Right atrium auricular region (tissue), 2 donors: ENCODE measurements around the gene N4BP2L1. TPM values are rescaled to one million over a fixed set of nuclear protein-coding genes. Genes with fewer than 3 reads are reported as not detected.

Source experiments
- DNase-seq: peaks from one replicate; pipeline ENCODE4 v3.0.0-alpha.2; 2019; ENCODE audit warnings: low spot score
- H3K27ac ChIP-seq, 2 donors: fragments of 200-600 bp; sonication (generic); 1 replicate in 1 of 2; 2 replicates in 1 of 2; pipeline ENCODE4 v1.5.1; 2016 to 2019
- H3K27me3 ChIP-seq, 2 donors: fragments of 200-600 bp; sonication (generic); one replicate each; pipeline versions ENCODE4 v1.5.1 to v1.6.0; 2017 to 2019
- H3K36me3 ChIP-seq: fragments of 200-600 bp; sonication (generic); one replicate; pipeline ENCODE4 v1.5.1; 2016
- H3K4me1 ChIP-seq, 2 donors: fragments of 200-600 bp; sonication (generic); one replicate each; pipeline versions ENCODE4 v1.5.1 to v1.6.0; 2017 to 2019
- H3K4me3 ChIP-seq, 2 donors: fragments of 200-600 bp; sonication (generic); 1 replicate in 1 of 2; 2 replicates in 1 of 2; pipeline ENCODE4 v1.5.1; 2017 to 2019; ENCODE audit warnings: mild to moderate bottlenecking in 1 of 2, moderate library complexity in 1 of 2
- H3K9me3 ChIP-seq, 2 donors: fragments of 200-600 bp; sonication (generic); one replicate each; pipeline ENCODE4 v1.5.1; 2019
- total RNA-seq, 2 donors: library from RNA; depleted of rRNA; stranded (reverse); fragments of >200 nt; gene quantifications; one replicate each; pipeline ENCODE4 v1.1.0, GENCODE V29; 2016
- TF ChIP-seq, protein P1 (sequence below), 2 donors: fragments of 200-600 bp; sonication (generic); IDR thresholded peaks; one replicate each; pipeline ENCODE4 v1.5.1; 2019; ENCODE audit warnings: antibody characterized with exemption in 2 of 2

The N4BP2L1 gene
- total RNA-seq, 2 donors from 2014 or later, result 3.4 to 5.7 TPM

- TF ChIP-seq, protein P1, sequence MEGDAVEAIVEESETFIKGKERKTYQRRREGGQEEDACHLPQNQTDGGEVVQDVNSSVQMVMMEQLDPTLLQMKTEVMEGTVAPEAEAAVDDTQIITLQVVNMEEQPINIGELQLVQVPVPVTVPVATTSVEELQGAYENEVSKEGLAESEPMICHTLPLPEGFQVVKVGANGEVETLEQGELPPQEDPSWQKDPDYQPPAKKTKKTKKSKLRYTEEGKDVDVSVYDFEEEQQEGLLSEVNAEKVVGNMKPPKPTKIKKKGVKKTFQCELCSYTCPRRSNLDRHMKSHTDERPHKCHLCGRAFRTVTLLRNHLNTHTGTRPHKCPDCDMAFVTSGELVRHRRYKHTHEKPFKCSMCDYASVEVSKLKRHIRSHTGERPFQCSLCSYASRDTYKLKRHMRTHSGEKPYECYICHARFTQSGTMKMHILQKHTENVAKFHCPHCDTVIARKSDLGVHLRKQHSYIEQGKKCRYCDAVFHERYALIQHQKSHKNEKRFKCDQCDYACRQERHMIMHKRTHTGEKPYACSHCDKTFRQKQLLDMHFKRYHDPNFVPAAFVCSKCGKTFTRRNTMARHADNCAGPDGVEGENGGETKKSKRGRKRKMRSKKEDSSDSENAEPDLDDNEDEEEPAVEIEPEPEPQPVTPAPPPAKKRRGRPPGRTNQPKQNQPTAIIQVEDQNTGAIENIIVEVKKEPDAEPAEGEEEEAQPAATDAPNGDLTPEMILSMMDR (IDR thresholded peaks at IDR 0.05), result no peak
- Histone ChIP-seq H3K9me3 (peaks cover 11 to 26% of the 10 kb centered on the region in 2 donors), H3K27me3 (no peaks in the 10 kb centered on the region), H3K4me1 (peaks cover 0 to 14% of the 10 kb centered on the region in 2 donors), H3K36me3 (peaks cover 19% of the 10 kb centered on the region), H3K4me3 (no peak overlapping the region), H3K27ac (no peak overlapping the region)
- DNase-seq, result no peak
Observed at GRCh38 chr13:32454886-32455593, 27.1 kb upstream of the N4BP2L1 start.

DNA sequence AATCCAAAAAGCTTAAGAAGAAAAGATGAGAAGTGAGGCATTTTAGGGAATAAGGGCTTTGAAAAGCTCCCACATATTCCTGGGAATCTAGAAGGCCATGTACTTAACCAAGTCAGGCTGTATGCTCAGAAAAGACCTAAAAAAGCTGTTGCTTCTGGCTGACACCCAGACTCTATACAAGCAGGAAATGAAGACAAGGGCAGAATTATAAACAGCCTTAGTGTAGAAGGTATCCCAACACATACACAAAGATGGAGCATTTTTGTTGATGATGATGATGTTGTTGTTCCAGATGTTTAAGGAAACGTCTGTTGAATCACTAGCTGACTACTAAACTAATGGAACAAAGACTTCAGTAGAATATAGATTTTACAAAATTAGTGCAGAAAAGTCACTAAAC, 26.1 kb upstream of the N4BP2L1 start:
- H3K27ac ChIP-seq, result no peak overlapping the region
- TF ChIP-seq, protein P1 (IDR thresholded peaks at IDR 0.05), result no peak
- peaks cover 19% of the 10 kb centered on the region for H3K36me3 ChIP-seq
- peaks cover 11 to 26% of the 10 kb centered on the region in 2 donors for H3K9me3 ChIP-seq
- H3K4me3 ChIP-seq, result no peak overlapping the region
- no peaks in the 10 kb centered on the region for H3K27me3 ChIP-seq
- DNase-seq, result no peak
- peaks cover 0 to 14% of the 10 kb centered on the region in 2 donors for H3K4me1 ChIP-seq

DNA sequence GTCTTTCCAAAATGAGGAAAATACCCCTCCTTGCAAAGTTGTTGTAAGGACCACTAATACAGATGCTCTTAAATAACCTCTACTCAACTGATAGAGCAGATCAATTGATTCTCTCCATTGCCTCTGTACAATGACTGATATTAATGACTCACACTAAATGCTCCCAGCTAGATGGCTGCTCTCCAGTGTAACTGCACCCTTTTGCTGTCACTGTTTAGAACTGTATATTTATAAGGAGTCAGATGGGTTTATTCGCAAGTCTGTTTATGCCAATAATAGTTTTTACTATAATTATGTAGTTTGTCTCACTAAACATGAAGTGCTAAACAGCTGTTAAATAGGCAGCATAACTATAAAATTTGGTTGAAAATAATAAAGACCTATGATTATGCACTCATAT, 21.0 kb upstream of the N4BP2L1 start:
- Histone ChIP-seq H3K27me3 (no peaks in the 10 kb centered on the region), H3K4me1 (peaks cover 0 to 8% of the 10 kb centered on the region in 2 donors), H3K36me3 (peaks cover 15% of the 10 kb centered on the region), H3K9me3 (peaks cover 0 to 5% of the 10 kb centered on the region in 2 donors), H3K27ac (no peak overlapping the region), H3K4me3 (no peak overlapping the region)
- TF ChIP-seq, protein P1 (IDR thresholded peaks at IDR 0.05), result no peak
- DNase-seq, result no peak

GRCh38 chr13:32447894-32448623, 20.1 kb upstream of the N4BP2L1 start:
- TF ChIP-seq, protein P1 (IDR thresholded peaks at IDR 0.05), result no peak
- peaks cover 0 to 8% of the 10 kb centered on the region in 2 donors for H3K4me1 ChIP-seq
- peaks cover 0 to 5% of the 10 kb centered on the region in 2 donors for H3K9me3 ChIP-seq
- H3K4me3 ChIP-seq, result no peak overlapping the region
- H3K27ac ChIP-seq, result no peak overlapping the region
- no peaks in the 10 kb centered on the region for H3K27me3 ChIP-seq
- peaks cover 15% of the 10 kb centered on the region for H3K36me3 ChIP-seq
- no peak for DNase-seq

GRCh38 chr13:32446773-32447465, 19.0 kb upstream of the N4BP2L1 start:
- Histone ChIP-seq H3K4me1 (peaks cover 0 to 8% of the 10 kb centered on the region in 2 donors), H3K27me3 (no peaks in the 10 kb centered on the region), H3K4me3 (no peak overlapping the region), H3K27ac (no peak overlapping the region), H3K9me3 (peaks cover 0 to 5% of the 10 kb centered on the region in 2 donors), H3K36me3 (peaks cover 15% of the 10 kb centered on the region)
- TF ChIP-seq, protein P1 (IDR thresholded peaks at IDR 0.05), result no peak
- no peak for DNase-seq
